ENCODE results near the gene SHCBP1L. TPM values are rescaled to one million over a fixed set of nuclear protein-coding genes. Genes with fewer than 3 reads are reported as not detected.

The SHCBP1L gene
- under 1 TPM in 1 of 3 donors, not detected in 2; 0.80 TPM for total RNA-seq

DNA sequence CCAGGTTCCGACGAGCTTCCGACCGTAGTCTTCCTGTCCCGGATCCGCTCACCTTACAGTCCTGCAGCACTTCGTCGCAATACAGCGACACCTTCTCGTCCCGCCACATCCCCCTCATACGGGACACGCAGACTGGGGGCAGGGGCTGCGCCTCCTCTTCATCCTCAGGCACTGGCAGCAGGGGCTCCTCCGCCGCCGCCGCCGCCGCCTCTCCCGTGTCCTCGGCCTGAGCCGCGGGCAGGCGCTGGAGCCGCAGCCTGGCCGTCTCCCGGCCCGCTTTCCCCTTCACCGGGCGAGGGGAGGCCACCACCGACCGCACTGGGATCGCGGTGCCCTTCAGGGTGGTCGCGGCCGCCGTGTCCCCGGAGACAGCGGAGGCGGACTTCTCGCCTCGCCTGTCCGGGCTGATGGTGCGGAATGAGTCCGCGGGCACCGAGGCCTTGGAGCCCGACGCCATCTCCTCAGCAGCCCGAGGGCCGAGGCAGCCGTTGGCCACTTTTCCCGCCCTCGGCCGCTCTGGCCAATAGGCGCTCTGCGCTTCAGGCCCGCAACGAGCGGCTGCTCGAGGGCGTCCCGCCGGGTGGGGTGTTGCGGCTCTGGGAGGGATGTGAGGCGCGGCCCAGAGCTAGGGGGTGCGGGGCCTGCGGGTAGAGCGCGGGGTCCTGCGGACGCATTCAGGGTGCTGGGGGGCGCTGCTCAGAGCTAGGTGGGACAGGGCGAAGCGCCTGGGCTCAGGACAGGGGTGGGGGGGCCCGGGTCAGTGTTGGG is at the start of gene SHCBP1L:
Gene SHCBP1L (minus strand): TSS at position 490 of the 768 bp plus-strand sequence. CDS start 33 bp downstream, at position 457.
- DNase-seq (ENCODE audit: low spot score in 2 of 2): no peak
- no peaks in the 10 kb centered on the region for H3K9me3 ChIP-seq
- H3K4me1 ChIP-seq: peaks cover 0 to 4% of the 10 kb centered on the region in 2 donors
- no peak for TF ChIP-seq POLR2A (IDR thresholded peaks at IDR 0.05)
- TF ChIP-seq POLR2AphosphoS5 (IDR thresholded peaks at IDR 0.05): no peak
- TF ChIP-seq, protein P1, sequence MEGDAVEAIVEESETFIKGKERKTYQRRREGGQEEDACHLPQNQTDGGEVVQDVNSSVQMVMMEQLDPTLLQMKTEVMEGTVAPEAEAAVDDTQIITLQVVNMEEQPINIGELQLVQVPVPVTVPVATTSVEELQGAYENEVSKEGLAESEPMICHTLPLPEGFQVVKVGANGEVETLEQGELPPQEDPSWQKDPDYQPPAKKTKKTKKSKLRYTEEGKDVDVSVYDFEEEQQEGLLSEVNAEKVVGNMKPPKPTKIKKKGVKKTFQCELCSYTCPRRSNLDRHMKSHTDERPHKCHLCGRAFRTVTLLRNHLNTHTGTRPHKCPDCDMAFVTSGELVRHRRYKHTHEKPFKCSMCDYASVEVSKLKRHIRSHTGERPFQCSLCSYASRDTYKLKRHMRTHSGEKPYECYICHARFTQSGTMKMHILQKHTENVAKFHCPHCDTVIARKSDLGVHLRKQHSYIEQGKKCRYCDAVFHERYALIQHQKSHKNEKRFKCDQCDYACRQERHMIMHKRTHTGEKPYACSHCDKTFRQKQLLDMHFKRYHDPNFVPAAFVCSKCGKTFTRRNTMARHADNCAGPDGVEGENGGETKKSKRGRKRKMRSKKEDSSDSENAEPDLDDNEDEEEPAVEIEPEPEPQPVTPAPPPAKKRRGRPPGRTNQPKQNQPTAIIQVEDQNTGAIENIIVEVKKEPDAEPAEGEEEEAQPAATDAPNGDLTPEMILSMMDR (IDR thresholded peaks at IDR 0.05): no peak
- H3K4me3 ChIP-seq: peak within 1 kb of the TSS; percentile 26 to 65 (median 36)
- H3K27me3 ChIP-seq: peaks cover 7 to 17% of the 10 kb centered on the region in 2 donors
- intact Hi-C loops (cut with DNase I; ENCODE audit: low total_unique reads): no loop called here
- no peak within 1 kb of the TSS for H3K27ac ChIP-seq
- H3K36me3 ChIP-seq: no peaks in the 10 kb centered on the region

- H3K36me3 ChIP-seq: peaks cover 3% of the 10 kb centered on the region
- H3K4me1 ChIP-seq: no peaks in the 10 kb centered on the region
- no peak for DNase-seq (ENCODE audit: low spot score in 2 of 2)
- no peaks in the 10 kb centered on the region for H3K9me3 ChIP-seq
- H3K4me3 ChIP-seq: no peak overlapping the region
- TF ChIP-seq POLR2A (IDR thresholded peaks at IDR 0.05) (no peak), POLR2AphosphoS5 (IDR thresholded peaks at IDR 0.05) (no peak)
- TF ChIP-seq, protein P1 (IDR thresholded peaks at IDR 0.05): no peak
- intact Hi-C loops (cut with DNase I; ENCODE audit: low total_unique reads): no loop called here
- H3K27ac ChIP-seq: no peak overlapping the region
- H3K27me3 ChIP-seq: no peaks in the 10 kb centered on the region
Observed at GRCh38 chr1:183002267-183002666, 49.3 kb upstream of the SHCBP1L start.

- no peak for DNase-seq (ENCODE audit: low spot score in 2 of 2)
- TF ChIP-seq POLR2A (IDR thresholded peaks at IDR 0.05): no peak
- TF ChIP-seq, protein P1 (IDR thresholded peaks at IDR 0.05): no peak
- TF ChIP-seq POLR2AphosphoS5 (IDR thresholded peaks at IDR 0.05): no peak
- Histone ChIP-seq H3K9me3 (no peaks in the 10 kb centered on the region), H3K27me3 (no peaks in the 10 kb centered on the region), H3K27ac (no peak overlapping the region), H3K4me1 (no peaks in the 10 kb centered on the region), H3K36me3 (peaks cover 3% of the 10 kb centered on the region), H3K4me3 (no peak overlapping the region)
- intact Hi-C loops (cut with DNase I; ENCODE audit: low total_unique reads): no loop called here
Observed at GRCh38 chr1:183000167-183000962, 47.4 kb upstream of the SHCBP1L start.

- no peak for DNase-seq (ENCODE audit: low spot score in 2 of 2)
- Histone ChIP-seq H3K27ac (no peak overlapping the region), H3K4me3 (no peak overlapping the region), H3K36me3 (peaks cover 3% of the 10 kb centered on the region), H3K27me3 (no peaks in the 10 kb centered on the region), H3K4me1 (no peaks in the 10 kb centered on the region), H3K9me3 (no peaks in the 10 kb centered on the region)
- TF ChIP-seq POLR2AphosphoS5 (IDR thresholded peaks at IDR 0.05) (no peak), POLR2A (IDR thresholded peaks at IDR 0.05) (no peak)
- TF ChIP-seq, protein P1 (IDR thresholded peaks at IDR 0.05): no peak
- intact Hi-C loops (cut with DNase I; ENCODE audit: low total_unique reads): loop anchor here (5.0 kb wide), 1 partner anchor 631 kb away; no protein-coding TSS in a partner anchor
Observed at GRCh38 chr1:182998482-182998881, 45.5 kb upstream of the SHCBP1L start.

DNA sequence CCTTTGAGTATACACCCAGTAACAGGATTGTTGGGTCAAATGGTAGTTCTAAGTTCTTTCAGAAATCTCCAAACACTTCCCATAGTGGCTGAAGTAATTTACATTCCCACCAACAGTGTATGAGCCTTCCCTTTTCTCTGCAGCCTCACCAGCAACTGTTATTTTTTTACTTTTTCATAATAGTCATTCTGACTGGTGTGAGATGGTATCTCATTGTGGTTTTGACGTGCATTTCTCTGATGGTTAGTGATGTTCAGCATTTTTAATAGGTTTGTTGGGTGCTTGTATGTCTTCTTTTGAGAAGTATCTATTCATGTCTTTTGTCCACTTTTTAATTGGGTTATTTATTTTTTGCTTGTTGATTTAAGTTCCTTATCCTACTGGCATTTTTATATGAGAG is 43.9 kb upstream of the SHCBP1L start:
- Histone ChIP-seq H3K36me3 (no peaks in the 10 kb centered on the region), H3K27me3 (no peaks in the 10 kb centered on the region), H3K4me3 (no peak overlapping the region), H3K4me1 (no peaks in the 10 kb centered on the region), H3K27ac (no peak overlapping the region), H3K9me3 (no peaks in the 10 kb centered on the region)
- no peak for DNase-seq (ENCODE audit: low spot score in 2 of 2)
- TF ChIP-seq, protein P1 (IDR thresholded peaks at IDR 0.05): no peak
- TF ChIP-seq POLR2A (IDR thresholded peaks at IDR 0.05): no peak
- no peak for TF ChIP-seq POLR2AphosphoS5 (IDR thresholded peaks at IDR 0.05)
- intact Hi-C loops (cut with DNase I; ENCODE audit: low total_unique reads): loop anchor here (5.0 kb wide), 1 partner anchor 630 kb away; no protein-coding TSS in a partner anchor

Data from breast epithelium (tissue), 4 donors.